NCI-H1105 (cell line): ENCODE measurements around the gene LAMC3.

ENCODE experiments used
- DNase-seq: peaks from one replicate; lab custom pipeline; 2025; lab: John Stamatoyannopoulos, UW

The LAMC3 gene

GRCh38 chr9:131120620-131121228 is 111.8 kb downstream of the LAMC3 start:
- no peak for DNase-seq

- DNase-seq, result no peak
These were observed 112.4 kb downstream of the LAMC3 start for GRCh38 chr9:131121346-131121745.

GRCh38 chr9:131122158-131122557 is 113.2 kb downstream of the LAMC3 start:
- DNase-seq, result no peak

- DNase-seq, result no peak
These were observed 116.0 kb downstream of the LAMC3 start for GRCh38 chr9:131125038-131125287.

GRCh38 chr9:131125288-131126058 is 116.5 kb downstream of the LAMC3 start, which contains the start of gene NUP214:
Gene NUP214, plus strand, starts transcription at chr9:131125586. Its CDS starts 119 bp downstream, at chr9:131125705.
- DNase-seq, result peak; percentile 97

- DNase-seq, result no peak
These were observed 117.1 kb downstream of the LAMC3 start for GRCh38 chr9:131126059-131126426.

GRCh38 chr9:131129183-131129582 is 120.2 kb downstream of the LAMC3 start:
- no peak for DNase-seq

- DNase-seq, result no peak
These were observed 129.7 kb downstream of the LAMC3 start for GRCh38 chr9:131138676-131139075.

- no peak for DNase-seq
These were observed 131.1 kb downstream of the LAMC3 start for GRCh38 chr9:131140112-131140511.

- no peak for DNase-seq
These were observed 131.6 kb downstream of the LAMC3 start for GRCh38 chr9:131140550-131140949.

GRCh38 chr9:131142160-131142559 is 133.2 kb downstream of the LAMC3 start:
- DNase-seq, result no peak
